Peyer's patch (tissue), 4 donors: ENCODE results near the gene IL5RA. TPM values are rescaled to one million over a fixed set of nuclear protein-coding genes. Genes with fewer than 3 reads are reported as not detected.

ENCODE experiments used
- DNase-seq, 3 donors: peaks; one replicate each; pipeline ENCODE4 v3.0.0-alpha.2; 2017 to 2019
- H3K27ac ChIP-seq, 4 donors: fragments of 200-600 bp; sonication (generic); one replicate each; pipeline ENCODE4 v1.5.1; 2016 to 2019
- H3K27me3 ChIP-seq, 2 donors: fragments of 200-600 bp; sonication (generic); one replicate each; pipeline ENCODE4 v1.5.1; 2019
- H3K36me3 ChIP-seq, 3 donors: fragments of 200-600 bp; sonication (generic); one replicate each; pipeline ENCODE4 v1.5.1; 2016 to 2019
- H3K4me1 ChIP-seq, 4 donors: fragments of 200-600 bp; sonication (generic); one replicate each; pipeline ENCODE4 v1.5.1; 2016 to 2019
- H3K4me3 ChIP-seq, 4 donors: fragments of 200-600 bp; sonication (generic); 1 replicate in 3 of 4; 2 replicates in 1 of 4; pipeline ENCODE4 v1.5.1; 2016 to 2019; ENCODE audit warnings: mild to moderate bottlenecking in 1 of 4
- H3K9me3 ChIP-seq, 4 donors: fragments of 200-600 bp; sonication (generic); one replicate each; pipeline ENCODE4 v1.5.1; 2016 to 2019; ENCODE audit warnings: mild to moderate bottlenecking in 1 of 4
- POLR2A ChIP-seq, 2 donors: fragments of 450-650 bp; IDR thresholded peaks; one replicate each; pipeline ENCODE4 v1.5.1; 2017; ENCODE audit warnings: antibody characterized with exemption in 2 of 2, mild to moderate bottlenecking in 2 of 2, moderate library complexity in 2 of 2
- total RNA-seq, 4 donors: library from RNA; depleted of rRNA; stranded (reverse); fragments of >200 nt; gene quantifications; one replicate each; pipeline ENCODE4 v1.1.0, GENCODE V29; 2016
- TF ChIP-seq, protein P1 (sequence below), 6 experiments: fragments of 450-650 bp in 4 of 6; fragments of 200-600 bp in 2 of 6; sonication (generic) in 1 of 6; IDR thresholded peaks; one replicate each; pipeline ENCODE4 v1.5.1; 2017 to 2019; ENCODE audit warnings: antibody characterized with exemption in 6 of 6, mild to moderate bottlenecking in 3 of 6, moderate library complexity in 1 of 6

The IL5RA gene, protein sequence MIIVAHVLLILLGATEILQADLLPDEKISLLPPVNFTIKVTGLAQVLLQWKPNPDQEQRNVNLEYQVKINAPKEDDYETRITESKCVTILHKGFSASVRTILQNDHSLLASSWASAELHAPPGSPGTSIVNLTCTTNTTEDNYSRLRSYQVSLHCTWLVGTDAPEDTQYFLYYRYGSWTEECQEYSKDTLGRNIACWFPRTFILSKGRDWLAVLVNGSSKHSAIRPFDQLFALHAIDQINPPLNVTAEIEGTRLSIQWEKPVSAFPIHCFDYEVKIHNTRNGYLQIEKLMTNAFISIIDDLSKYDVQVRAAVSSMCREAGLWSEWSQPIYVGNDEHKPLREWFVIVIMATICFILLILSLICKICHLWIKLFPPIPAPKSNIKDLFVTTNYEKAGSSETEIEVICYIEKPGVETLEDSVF
- 1 to 10 TPM in 1 of 4 donors, not detected in 3; 2.1 TPM for total RNA-seq

DNA sequence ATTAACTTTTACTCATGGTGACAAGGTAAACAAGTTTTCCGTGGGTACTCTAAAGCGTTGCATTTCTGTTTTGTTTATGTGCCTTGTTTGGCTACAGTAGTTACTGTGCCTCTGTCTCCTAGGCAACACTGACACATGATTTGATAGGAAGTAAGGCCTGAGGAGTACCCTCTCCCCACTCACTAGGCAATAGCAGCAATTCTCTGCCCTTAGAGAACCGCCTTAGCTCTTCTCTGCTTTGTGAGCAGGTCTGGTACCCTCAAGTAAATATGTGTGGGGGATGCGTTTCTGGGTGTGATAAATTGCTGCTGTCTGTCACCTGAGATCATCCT, at the start of gene IL5RA:
Gene IL5RA (minus strand): TSS at position 76 of the 332 bp plus-strand sequence. CDS start 5,390 bp downstream, outside the sequence.
- H3K27me3 ChIP-seq = no peaks in the 10 kb centered on the region
- peak within 1 kb of the TSS in 1 of 4 donors; percentile 0 for H3K4me3 ChIP-seq
- H3K36me3 ChIP-seq = no peaks in the 10 kb centered on the region
- TF ChIP-seq POLR2A (IDR thresholded peaks at IDR 0.05) = no peak
- TF ChIP-seq, protein P1, sequence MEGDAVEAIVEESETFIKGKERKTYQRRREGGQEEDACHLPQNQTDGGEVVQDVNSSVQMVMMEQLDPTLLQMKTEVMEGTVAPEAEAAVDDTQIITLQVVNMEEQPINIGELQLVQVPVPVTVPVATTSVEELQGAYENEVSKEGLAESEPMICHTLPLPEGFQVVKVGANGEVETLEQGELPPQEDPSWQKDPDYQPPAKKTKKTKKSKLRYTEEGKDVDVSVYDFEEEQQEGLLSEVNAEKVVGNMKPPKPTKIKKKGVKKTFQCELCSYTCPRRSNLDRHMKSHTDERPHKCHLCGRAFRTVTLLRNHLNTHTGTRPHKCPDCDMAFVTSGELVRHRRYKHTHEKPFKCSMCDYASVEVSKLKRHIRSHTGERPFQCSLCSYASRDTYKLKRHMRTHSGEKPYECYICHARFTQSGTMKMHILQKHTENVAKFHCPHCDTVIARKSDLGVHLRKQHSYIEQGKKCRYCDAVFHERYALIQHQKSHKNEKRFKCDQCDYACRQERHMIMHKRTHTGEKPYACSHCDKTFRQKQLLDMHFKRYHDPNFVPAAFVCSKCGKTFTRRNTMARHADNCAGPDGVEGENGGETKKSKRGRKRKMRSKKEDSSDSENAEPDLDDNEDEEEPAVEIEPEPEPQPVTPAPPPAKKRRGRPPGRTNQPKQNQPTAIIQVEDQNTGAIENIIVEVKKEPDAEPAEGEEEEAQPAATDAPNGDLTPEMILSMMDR (IDR thresholded peaks at IDR 0.05) = no peak
- peak within 1 kb of the TSS in 3 of 4 donors; percentile 5 to 45 (median 14) for H3K27ac ChIP-seq
- no peaks in the 10 kb centered on the region for H3K4me1 ChIP-seq
- DNase-seq = no peak
- H3K9me3 ChIP-seq = no peaks in the 10 kb centered on the region

DNA sequence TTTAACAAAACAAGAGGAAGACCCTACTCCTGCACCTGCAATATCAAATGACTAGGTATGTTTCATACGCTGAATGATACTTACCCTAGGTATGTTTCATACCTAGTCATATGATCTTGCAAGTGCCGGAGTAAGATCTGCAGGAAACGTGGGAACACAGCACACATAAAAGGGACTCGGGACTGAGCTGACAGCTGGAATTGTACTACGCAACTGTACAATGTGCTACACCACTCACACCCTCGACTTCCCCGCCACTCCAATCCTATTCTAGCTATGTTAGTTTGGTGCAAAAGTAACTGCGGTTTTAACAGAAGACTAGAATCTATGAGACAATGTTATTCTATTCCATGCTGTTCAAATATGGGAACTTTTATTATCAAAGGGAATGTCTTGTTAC, 47.3 kb upstream of the IL5RA start:
- H3K27ac ChIP-seq = no peak overlapping the region
- H3K9me3 ChIP-seq = no peaks in the 10 kb centered on the region
- H3K36me3 ChIP-seq = peaks cover 0 to 81% (median 0%) of the 10 kb centered on the region in 3 donors
- no peaks in the 10 kb centered on the region for H3K4me1 ChIP-seq
- no peak overlapping the region for H3K4me3 ChIP-seq
- H3K27me3 ChIP-seq = no peaks in the 10 kb centered on the region
- TF ChIP-seq, protein P1 (IDR thresholded peaks at IDR 0.05) = no peak
- TF ChIP-seq POLR2A (IDR thresholded peaks at IDR 0.05) = no peak
- no peak for DNase-seq

DNA sequence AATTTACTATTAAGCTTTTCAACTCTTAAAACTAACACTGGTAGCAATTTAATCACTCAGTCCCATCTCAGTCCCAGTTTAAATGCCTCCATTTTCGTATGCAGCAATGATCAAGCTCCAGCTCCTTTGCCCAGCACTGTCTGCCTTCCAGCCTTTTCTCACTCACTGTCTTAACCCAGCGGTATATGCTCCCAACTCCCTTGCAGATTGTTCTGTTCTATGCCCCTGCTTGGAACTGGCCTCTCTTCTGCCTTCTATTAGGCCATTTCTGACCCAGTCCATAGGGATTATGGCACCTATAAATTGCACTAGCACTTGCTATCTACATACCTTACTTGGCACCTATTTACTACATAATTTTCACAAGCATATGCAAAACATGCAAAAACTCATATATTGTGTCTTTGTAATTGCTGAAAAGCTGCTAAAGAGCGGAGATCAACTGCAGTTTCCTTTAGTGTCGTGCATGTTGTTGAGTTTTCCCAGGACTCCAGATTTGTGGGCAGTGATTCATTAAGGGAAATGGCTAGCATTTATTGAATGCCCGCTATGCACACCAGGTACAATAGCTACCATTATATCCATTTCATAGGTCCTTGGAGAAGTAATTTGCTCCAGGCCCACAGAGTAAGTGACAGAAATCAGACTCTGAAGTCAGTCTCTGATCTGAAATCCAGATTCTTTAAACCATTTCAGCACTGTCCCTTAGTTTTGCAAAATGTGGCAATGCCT, 44.9 kb upstream of the IL5RA start:
- H3K27ac ChIP-seq = no peak overlapping the region
- DNase-seq = no peak
- H3K4me1 ChIP-seq = no peaks in the 10 kb centered on the region
- H3K4me3 ChIP-seq = no peak overlapping the region
- H3K27me3 ChIP-seq = no peaks in the 10 kb centered on the region
- TF ChIP-seq POLR2A (IDR thresholded peaks at IDR 0.05) = no peak
- TF ChIP-seq, protein P1 (IDR thresholded peaks at IDR 0.05) = no peak
- H3K36me3 ChIP-seq = peaks cover 0 to 86% (median 0%) of the 10 kb centered on the region in 3 donors
- no peaks in the 10 kb centered on the region for H3K9me3 ChIP-seq

DNA sequence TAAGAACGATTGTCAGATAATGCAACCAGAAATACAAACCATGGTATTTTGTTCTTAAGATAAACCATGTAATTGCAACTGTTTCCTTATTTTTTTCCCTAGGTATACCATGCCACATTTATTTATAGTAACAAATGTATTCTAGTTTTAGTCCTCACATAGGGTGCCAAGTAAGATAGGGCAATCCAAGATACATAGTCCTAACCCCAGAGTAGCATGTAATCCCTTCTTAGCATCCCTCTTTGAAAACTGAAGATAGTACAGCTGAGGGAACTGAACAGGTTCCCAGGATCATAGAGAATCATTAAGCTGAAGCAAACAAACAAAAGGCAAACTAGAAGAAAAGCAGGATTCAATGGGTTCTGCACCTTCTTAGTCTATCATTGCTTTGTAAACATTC, 41.3 kb upstream of the IL5RA start:
- Histone ChIP-seq H3K9me3 (no peaks in the 10 kb centered on the region), H3K36me3 (peaks cover 0 to 91% (median 0%) of the 10 kb centered on the region in 3 donors), H3K4me1 (no peaks in the 10 kb centered on the region), H3K4me3 (no peak overlapping the region), H3K27ac (no peak overlapping the region), H3K27me3 (no peaks in the 10 kb centered on the region)
- no peak for DNase-seq
- no peak for TF ChIP-seq POLR2A (IDR thresholded peaks at IDR 0.05)
- TF ChIP-seq, protein P1 (IDR thresholded peaks at IDR 0.05) = no peak

DNA sequence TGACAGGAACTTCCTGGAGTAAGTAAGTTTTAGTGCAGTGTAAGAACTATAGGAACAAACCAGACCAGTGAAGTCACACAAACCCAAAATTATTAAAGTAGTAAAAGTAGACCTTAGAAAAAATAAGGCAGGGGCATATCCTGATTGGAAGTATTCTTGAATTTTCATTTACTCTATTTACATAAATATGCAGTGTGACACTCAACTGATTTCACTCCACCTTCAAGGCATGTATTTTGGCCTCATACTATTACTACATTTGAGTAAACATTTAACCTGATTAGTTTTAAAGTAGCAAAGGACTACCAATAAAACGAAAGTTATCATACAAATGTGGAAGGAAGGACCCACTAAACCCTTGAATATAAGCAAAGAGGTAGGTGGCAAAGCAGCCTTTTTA, 39.4 kb upstream of the IL5RA start:
- no peaks in the 10 kb centered on the region for H3K27me3 ChIP-seq
- DNase-seq = no peak
- H3K9me3 ChIP-seq = no peaks in the 10 kb centered on the region
- H3K4me3 ChIP-seq = no peak overlapping the region
- TF ChIP-seq POLR2A (IDR thresholded peaks at IDR 0.05) = no peak
- TF ChIP-seq, protein P1 (IDR thresholded peaks at IDR 0.05) = no peak
- no peaks in the 10 kb centered on the region for H3K4me1 ChIP-seq
- peaks cover 0 to 97% (median 0%) of the 10 kb centered on the region in 3 donors for H3K36me3 ChIP-seq
- no peak overlapping the region for H3K27ac ChIP-seq
